ENCODE results near the gene ENOX1. TPM values are rescaled to one million over a fixed set of nuclear protein-coding genes. Genes with fewer than 3 reads are reported as not detected.

The ENOX1 gene
- total RNA-seq, 4 donors from 2014 or later: 0.27 to 0.83 (median 0.53) TPM; not detected in 1

GRCh38 chr13:43816401-43816889 is 29.7 kb upstream of the ENOX1 start:
- H3K27ac ChIP-seq: no peak overlapping the region
- no peak for TF ChIP-seq POLR2A (IDR thresholded peaks at IDR 0.05)
- TF ChIP-seq, protein P1, sequence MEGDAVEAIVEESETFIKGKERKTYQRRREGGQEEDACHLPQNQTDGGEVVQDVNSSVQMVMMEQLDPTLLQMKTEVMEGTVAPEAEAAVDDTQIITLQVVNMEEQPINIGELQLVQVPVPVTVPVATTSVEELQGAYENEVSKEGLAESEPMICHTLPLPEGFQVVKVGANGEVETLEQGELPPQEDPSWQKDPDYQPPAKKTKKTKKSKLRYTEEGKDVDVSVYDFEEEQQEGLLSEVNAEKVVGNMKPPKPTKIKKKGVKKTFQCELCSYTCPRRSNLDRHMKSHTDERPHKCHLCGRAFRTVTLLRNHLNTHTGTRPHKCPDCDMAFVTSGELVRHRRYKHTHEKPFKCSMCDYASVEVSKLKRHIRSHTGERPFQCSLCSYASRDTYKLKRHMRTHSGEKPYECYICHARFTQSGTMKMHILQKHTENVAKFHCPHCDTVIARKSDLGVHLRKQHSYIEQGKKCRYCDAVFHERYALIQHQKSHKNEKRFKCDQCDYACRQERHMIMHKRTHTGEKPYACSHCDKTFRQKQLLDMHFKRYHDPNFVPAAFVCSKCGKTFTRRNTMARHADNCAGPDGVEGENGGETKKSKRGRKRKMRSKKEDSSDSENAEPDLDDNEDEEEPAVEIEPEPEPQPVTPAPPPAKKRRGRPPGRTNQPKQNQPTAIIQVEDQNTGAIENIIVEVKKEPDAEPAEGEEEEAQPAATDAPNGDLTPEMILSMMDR (IDR thresholded peaks at IDR 0.05): no peak
- no peaks in the 10 kb centered on the region for H3K4me1 ChIP-seq
- no peak overlapping the region for H3K4me3 ChIP-seq
- no peaks in the 10 kb centered on the region for H3K9me3 ChIP-seq
- no peaks in the 10 kb centered on the region for H3K27me3 ChIP-seq
- DNase-seq: no peak
- H3K36me3 ChIP-seq: no peaks in the 10 kb centered on the region

DNA sequence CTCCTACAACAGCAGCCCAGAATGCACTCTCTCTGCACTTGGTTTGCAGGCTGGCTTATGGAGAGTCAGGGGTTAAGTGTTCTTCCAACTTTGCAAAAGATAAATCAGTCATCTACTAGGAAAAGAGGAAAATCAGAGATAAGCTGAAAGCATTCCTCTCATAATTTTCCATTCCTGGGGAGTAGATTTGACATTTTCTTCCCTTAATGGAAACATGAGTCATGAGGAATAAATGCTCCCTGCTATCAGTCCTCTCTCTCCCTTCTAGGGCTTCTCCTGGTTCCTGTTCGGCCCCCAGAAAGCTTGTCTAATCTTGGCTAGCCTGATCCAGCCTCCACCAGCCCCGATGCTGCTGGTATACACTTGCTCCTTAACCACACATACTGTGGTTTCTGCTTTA is 28.4 kb upstream of the ENOX1 start:
- Histone ChIP-seq H3K36me3 (no peaks in the 10 kb centered on the region), H3K4me3 (no peak overlapping the region), H3K9me3 (no peaks in the 10 kb centered on the region), H3K4me1 (no peaks in the 10 kb centered on the region), H3K27ac (no peak overlapping the region), H3K27me3 (no peaks in the 10 kb centered on the region)
- TF ChIP-seq POLR2A (IDR thresholded peaks at IDR 0.05): no peak
- TF ChIP-seq, protein P1 (IDR thresholded peaks at IDR 0.05): no peak
- DNase-seq: no peak

- H3K9me3 ChIP-seq: no peaks in the 10 kb centered on the region
- no peak overlapping the region for H3K4me3 ChIP-seq
- no peaks in the 10 kb centered on the region for H3K27me3 ChIP-seq
- H3K4me1 ChIP-seq: no peaks in the 10 kb centered on the region
- DNase-seq: no peak
- no peaks in the 10 kb centered on the region for H3K36me3 ChIP-seq
- H3K27ac ChIP-seq: no peak overlapping the region
- TF ChIP-seq POLR2A (IDR thresholded peaks at IDR 0.05): no peak
- TF ChIP-seq, protein P1 (IDR thresholded peaks at IDR 0.05): no peak
These were observed 21.9 kb upstream of the ENOX1 start for GRCh38 chr13:43808676-43809075.

GRCh38 chr13:43805681-43806128 is 18.9 kb upstream of the ENOX1 start:
- Histone ChIP-seq H3K36me3 (no peaks in the 10 kb centered on the region), H3K4me1 (no peaks in the 10 kb centered on the region), H3K4me3 (no peak overlapping the region), H3K27me3 (no peaks in the 10 kb centered on the region), H3K9me3 (no peaks in the 10 kb centered on the region), H3K27ac (no peak overlapping the region)
- no peak for DNase-seq
- no peak for TF ChIP-seq POLR2A (IDR thresholded peaks at IDR 0.05)
- TF ChIP-seq, protein P1 (IDR thresholded peaks at IDR 0.05): no peak

DNA sequence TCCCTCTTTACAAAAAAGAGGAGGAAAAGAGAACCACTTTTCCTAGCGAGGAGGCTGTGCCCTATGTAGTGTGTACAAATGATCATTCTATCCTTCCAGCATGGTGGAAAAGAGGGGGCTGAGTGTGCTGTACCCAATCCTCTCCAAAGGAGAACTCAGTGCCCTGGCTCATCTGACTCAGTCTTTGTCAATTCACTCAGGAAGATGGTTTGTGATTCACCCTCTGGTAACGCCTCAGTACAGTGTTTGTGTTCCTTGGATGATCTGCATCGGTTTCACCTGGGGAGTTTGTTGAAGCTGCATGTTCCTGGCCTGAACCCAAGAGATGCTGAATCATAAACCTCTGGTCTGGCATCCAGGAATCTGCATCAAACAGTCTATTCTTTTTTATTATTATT is 18.3 kb upstream of the ENOX1 start:
- Histone ChIP-seq H3K4me3 (no peak overlapping the region), H3K36me3 (no peaks in the 10 kb centered on the region), H3K9me3 (no peaks in the 10 kb centered on the region), H3K4me1 (no peaks in the 10 kb centered on the region), H3K27me3 (no peaks in the 10 kb centered on the region), H3K27ac (no peak overlapping the region)
- no peak for TF ChIP-seq POLR2A (IDR thresholded peaks at IDR 0.05)
- TF ChIP-seq, protein P1 (IDR thresholded peaks at IDR 0.05): no peak
- no peak for DNase-seq
